ENCODE results near the gene CCDC51. TPM values are rescaled to one million over a fixed set of nuclear protein-coding genes. Genes with fewer than 3 reads are reported as not detected.

Gene CCDC51
- total and polyA plus RNA-seq, 5 donors, result 8.7 to 11.5 (median 11.2) TPM

DNA sequence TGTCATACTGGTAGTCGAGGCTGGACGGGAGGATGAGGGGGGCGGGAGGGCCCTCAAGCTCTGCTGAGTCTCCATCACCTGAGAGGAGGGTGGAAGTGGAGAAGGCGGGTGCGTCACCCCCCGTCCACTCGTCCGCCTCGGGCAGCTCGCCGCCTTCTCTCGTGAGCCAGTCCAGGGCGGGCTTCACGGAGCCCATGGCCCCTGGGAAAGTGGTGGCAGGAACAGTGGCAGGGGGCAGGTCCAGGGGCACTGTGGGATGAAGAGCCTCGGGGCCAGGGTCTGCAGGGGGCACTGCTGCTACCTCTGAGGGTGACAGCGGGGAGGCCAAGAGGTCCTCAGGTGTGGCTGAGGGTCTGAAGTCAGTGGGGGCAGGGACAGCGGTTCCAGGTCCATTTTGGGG lies 20.3 kb downstream of the CCDC51 start:
- 91% methylated on average over 17 of the region's 17 CpGs for WGBS
- no peaks in the 10 kb centered on the region for H3K4me1 ChIP-seq (ENCODE audit: control insufficient read depth, insufficient read depth, low read length)
- intact Hi-C loops (cut with DNase I), result no loop called here
- no peaks in the 10 kb centered on the region for H3K27me3 ChIP-seq (ENCODE audit: control insufficient read depth, insufficient read depth)
- DNase-seq, result peak in 2 of 3 donors; percentile 19 to 57
- no peak for ATAC-seq
- no peak overlapping the region for H3K4me3 ChIP-seq (ENCODE audit: low read length)
- no peaks in the 10 kb centered on the region for H3K9me3 ChIP-seq (ENCODE audit: control insufficient read depth, low read length)
- no peak overlapping the region for H3K27ac ChIP-seq (ENCODE audit: low read length)

DNA sequence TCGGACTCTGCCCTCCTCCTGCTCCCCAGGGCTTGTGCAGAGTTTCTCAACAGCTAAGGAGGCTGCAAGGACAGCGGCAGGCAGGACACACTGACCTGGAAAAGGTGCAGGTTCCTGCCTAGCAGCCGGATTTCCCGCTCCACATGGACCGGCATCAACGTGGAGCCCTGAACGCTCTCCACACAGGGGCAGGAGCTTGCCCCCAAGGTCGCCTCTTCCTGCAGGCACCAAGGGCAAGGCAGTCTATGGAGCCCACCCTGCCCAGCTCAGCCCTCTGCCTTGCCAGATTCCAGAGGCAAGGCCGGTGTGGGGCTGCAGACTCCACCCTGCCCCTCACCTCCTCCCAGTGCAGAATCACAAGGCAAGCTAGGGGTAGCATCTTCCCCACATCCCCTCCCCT lies 20.8 kb downstream of the CCDC51 start:
- Histone ChIP-seq H3K27ac (ENCODE audit: low read length) (no peak overlapping the region), H3K27me3 (ENCODE audit: control insufficient read depth, insufficient read depth) (no peaks in the 10 kb centered on the region), H3K4me3 (ENCODE audit: low read length) (no peak overlapping the region), H3K9me3 (ENCODE audit: control insufficient read depth, low read length) (no peaks in the 10 kb centered on the region), H3K4me1 (ENCODE audit: control insufficient read depth, insufficient read depth, low read length) (no peaks in the 10 kb centered on the region)
- ATAC-seq (no peak), DNase-seq (peak in 2 of 3 donors; percentile 12 to 35)
- 89% methylated on average over 9 of the region's 9 CpGs for WGBS
- intact Hi-C loops (cut with DNase I), result no loop called here

DNA sequence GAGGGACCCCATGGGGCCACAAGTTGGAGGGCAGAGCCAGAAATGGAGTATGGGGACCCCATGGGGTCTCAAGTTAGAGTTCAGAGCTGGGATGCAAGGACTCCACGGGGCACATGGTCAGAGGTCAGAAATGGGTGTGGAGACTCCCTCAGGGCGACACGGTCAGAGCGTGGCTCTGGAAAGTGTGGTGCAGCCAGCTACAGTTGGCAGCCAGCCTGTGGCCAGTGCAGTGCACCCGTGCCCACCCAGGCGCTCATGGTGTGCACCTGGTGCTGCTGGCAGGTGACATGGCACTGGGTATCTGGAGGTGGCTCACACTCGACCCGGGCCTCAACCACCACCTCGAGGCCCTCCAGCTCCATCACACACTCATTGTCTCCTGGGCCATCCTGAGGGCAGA lies 21.3 kb downstream of the CCDC51 start:
- Histone ChIP-seq H3K4me1 (ENCODE audit: control insufficient read depth, insufficient read depth, low read length) (no peaks in the 10 kb centered on the region), H3K4me3 (ENCODE audit: low read length) (no peak overlapping the region), H3K27ac (ENCODE audit: low read length) (no peak overlapping the region), H3K9me3 (ENCODE audit: control insufficient read depth, low read length) (no peaks in the 10 kb centered on the region), H3K27me3 (ENCODE audit: control insufficient read depth, insufficient read depth) (no peaks in the 10 kb centered on the region)
- ATAC-seq, result no peak
- 90% methylated on average over 9 of the region's 9 CpGs for WGBS
- DNase-seq, result peak in 2 of 3 donors; percentile 14 to 20
- intact Hi-C loops (cut with DNase I), result no loop called here

DNA sequence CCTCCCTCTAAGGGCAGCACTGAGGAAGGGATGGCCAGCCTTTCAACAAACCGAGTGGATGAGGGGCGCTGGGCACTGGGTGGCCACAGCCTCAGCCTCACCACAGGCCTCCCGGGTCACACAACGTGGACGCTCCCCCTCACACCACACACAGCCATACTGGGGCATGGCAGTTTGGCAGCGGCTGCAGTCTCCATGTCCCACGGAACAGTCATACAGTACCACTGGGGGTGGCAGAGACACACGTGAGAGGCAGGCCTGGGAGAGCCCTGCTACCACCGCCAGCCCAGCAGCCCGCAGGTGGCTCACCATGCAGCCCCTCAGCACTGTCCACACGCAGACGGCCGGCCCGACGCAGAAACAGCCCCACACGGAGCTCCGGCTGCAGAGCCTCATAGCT lies 21.8 kb downstream of the CCDC51 start:
- H3K4me3 ChIP-seq (ENCODE audit: low read length), result no peak overlapping the region
- WGBS, result 91% methylated on average over 17 of the region's 17 CpGs
- no peak for ATAC-seq
- intact Hi-C loops (cut with DNase I), result no loop called here
- no peaks in the 10 kb centered on the region for H3K4me1 ChIP-seq (ENCODE audit: control insufficient read depth, insufficient read depth, low read length)
- no peak overlapping the region for H3K27ac ChIP-seq (ENCODE audit: low read length)
- H3K9me3 ChIP-seq (ENCODE audit: control insufficient read depth, low read length), result no peaks in the 10 kb centered on the region
- peak in 2 of 3 donors; percentile 39 to 44 for DNase-seq
- no peaks in the 10 kb centered on the region for H3K27me3 ChIP-seq (ENCODE audit: control insufficient read depth, insufficient read depth)

DNA sequence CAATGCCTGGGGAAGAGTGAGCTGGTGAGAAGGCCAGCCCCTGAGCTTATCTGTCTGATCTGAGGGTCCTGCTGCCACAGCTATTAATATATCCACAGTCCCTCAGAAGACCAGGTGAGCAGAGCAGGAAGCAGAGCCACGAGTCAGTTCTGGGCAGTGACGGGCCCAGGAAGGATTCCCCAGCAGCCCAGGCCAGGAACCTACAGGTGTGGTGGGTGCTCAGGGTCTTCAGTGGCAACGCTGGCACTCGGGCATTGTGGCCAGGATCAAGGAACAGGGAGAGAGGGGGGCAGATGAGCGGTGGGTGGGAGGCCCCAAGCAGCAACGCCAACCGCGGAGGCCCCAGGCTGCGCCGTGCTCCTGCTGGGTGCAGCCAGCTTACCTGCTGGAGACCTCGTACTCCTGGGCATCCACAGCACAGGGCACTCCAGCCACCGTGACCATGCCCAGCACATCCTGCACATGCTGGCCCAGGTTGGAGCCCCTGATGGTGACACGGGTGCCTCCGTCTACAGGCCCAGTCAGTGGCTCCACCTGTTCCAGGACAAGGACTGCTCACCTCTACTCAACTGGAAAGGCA lies 22.3 kb downstream of the CCDC51 start:
- Histone ChIP-seq H3K9me3 (ENCODE audit: control insufficient read depth, low read length) (no peaks in the 10 kb centered on the region), H3K4me3 (ENCODE audit: low read length) (no peak overlapping the region), H3K27ac (ENCODE audit: low read length) (no peak overlapping the region), H3K4me1 (ENCODE audit: control insufficient read depth, insufficient read depth, low read length) (no peaks in the 10 kb centered on the region), H3K27me3 (ENCODE audit: control insufficient read depth, insufficient read depth) (no peaks in the 10 kb centered on the region)
- ATAC-seq, result no peak
- intact Hi-C loops (cut with DNase I), result no loop called here
- 93% methylated on average over 14 of the region's 14 CpGs for WGBS
- peak in 2 of 3 donors; percentile 40 to 50 for DNase-seq

DNA sequence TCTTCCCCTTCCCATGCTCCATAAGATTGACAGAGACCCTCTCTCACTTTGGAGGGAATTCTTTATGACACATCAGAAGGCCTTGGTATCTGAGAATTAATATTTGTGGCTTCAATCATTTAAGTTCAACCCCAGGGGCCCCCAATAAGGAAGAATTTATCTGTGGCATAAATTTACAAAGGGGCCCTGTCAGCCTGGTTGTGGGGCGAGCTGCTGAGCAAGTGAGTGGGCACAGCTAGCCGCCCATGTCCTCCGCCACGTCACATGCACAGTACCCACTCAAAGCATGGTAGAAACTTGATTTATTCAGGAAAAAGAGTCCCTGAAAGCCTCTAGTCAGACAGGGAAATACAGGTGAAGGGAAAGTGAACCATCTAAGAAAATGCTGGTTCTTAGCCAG lies 23.4 kb downstream of the CCDC51 start:
- Histone ChIP-seq H3K27me3 (ENCODE audit: control insufficient read depth, insufficient read depth) (no peaks in the 10 kb centered on the region), H3K4me3 (ENCODE audit: low read length) (no peak overlapping the region), H3K27ac (ENCODE audit: low read length) (no peak overlapping the region), H3K9me3 (ENCODE audit: control insufficient read depth, low read length) (no peaks in the 10 kb centered on the region), H3K4me1 (ENCODE audit: control insufficient read depth, insufficient read depth, low read length) (no peaks in the 10 kb centered on the region)
- intact Hi-C loops (cut with DNase I), result no loop called here
- DNase-seq (peak in 2 of 3 donors; percentile 6 to 16), ATAC-seq (no peak)
- 95% methylated on average over 4 of the region's 4 CpGs for WGBS

DNA sequence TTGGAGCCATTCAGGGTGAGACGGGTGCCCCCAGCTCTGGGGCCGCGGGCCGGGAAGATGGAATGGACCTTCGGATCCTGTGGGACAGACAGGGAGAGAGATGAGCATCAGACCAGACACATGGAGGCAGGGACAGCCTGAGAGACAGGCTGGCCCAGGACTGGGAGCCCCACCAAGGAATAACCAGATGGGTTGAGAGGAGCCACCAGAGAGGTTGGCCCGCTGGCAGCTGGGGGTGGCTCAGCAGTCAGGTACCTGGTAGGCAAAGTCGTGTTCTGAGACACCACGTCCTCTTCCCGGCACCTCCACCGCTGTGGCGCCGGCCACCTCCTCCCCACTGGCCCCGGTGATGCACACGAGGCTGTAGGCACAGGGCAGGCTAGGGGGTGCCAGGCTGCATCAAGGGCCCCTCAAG lies 23.8 kb downstream of the CCDC51 start:
- H3K27me3 ChIP-seq (ENCODE audit: control insufficient read depth, insufficient read depth), result no peaks in the 10 kb centered on the region
- intact Hi-C loops (cut with DNase I), result no loop called here
- no peaks in the 10 kb centered on the region for H3K9me3 ChIP-seq (ENCODE audit: control insufficient read depth, low read length)
- no peak overlapping the region for H3K4me3 ChIP-seq (ENCODE audit: low read length)
- H3K4me1 ChIP-seq (ENCODE audit: control insufficient read depth, insufficient read depth, low read length), result no peaks in the 10 kb centered on the region
- H3K27ac ChIP-seq (ENCODE audit: low read length), result no peak overlapping the region
- ATAC-seq, result no peak
- peak in 2 of 3 donors; percentile 10 to 41 for DNase-seq
- 93% methylated on average over 14 of the region's 14 CpGs for WGBS

DNA sequence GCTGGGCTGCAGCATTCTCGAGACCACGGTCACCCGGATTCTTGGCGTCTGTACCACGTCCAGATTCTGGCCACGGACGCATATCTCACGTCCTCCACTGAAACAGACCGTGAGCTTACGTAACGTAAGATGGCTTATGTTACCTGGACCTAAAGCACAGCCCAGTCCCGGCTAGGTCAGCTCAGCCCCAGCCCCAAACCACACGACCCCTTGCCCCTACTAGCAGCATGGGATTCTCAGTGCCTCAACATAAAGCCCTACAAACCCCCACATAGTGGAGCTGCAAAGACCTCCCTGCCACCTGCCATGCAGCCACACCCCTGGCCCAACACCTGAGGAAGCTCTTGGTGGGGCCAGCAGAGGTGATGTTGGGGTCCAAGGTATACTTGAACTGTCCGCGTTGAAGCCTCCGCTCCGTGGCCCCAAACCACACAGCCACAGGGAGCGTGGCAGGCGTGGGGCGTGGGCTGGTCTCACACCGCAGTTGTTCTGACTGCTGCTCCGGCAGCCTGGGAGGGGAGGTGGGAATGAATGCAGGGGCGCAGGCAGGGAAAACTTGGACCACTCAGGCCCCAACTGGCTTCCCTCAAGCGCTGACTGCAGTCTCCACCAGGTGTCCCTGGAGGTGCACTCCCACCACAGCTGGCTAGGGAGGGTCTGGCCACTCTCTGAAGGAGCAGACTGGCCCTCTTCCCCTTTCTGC lies 24.5 kb downstream of the CCDC51 start:
- Histone ChIP-seq H3K27me3 (ENCODE audit: control insufficient read depth, insufficient read depth) (no peaks in the 10 kb centered on the region), H3K9me3 (ENCODE audit: control insufficient read depth, low read length) (no peaks in the 10 kb centered on the region), H3K4me1 (ENCODE audit: control insufficient read depth, insufficient read depth, low read length) (no peaks in the 10 kb centered on the region), H3K27ac (ENCODE audit: low read length) (no peak overlapping the region), H3K4me3 (ENCODE audit: low read length) (no peak overlapping the region)
- intact Hi-C loops (cut with DNase I), result no loop called here
- WGBS, result 90% methylated on average over 24 of the region's 24 CpGs
- DNase-seq, result peak in 2 of 3 donors; percentile 10 to 40
- no peak for ATAC-seq

DNA sequence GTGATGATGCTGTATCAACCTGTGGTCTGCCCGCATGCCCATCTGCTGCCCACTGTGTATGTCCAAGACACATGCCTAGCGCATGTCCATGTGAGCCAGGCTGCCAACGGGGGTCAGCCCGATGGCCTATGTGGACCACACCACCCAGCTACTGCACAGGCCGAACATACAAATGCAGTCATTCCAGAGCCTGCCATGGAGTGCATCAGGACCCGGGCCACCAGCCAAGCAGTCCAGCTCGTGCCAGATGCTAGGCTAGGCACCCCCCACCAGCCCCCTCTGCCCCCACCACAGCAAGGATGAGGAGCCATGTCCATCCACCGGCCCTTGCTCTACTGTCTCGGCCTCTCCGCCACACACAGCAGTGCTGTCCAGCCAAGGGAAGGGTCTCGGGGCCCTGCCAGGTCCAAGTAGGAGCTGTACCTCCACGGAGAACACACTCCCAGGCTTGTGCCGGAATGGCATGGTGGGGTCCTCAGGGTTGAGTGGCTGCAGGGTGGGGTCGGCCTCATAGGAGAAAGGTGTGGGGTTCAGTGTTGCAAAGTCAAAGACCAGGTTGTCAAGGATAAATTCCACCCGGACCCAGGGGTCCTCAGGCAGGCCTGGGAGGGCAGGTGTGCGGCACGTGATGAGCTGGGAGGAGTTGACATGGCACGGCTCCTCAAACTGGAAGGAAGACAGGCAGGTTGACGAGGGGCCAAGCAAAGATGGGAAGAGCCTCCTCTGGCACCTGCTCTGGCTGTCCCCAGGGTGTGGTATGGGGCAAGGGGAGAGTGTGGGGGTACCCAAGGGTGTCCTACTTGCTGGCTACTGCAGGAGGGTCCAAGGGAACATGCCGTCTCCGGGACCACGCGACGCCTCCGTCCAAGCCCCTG lies 25.3 kb downstream of the CCDC51 start:
- WGBS, result 88% methylated on average over 25 of the region's 25 CpGs
- DNase-seq (peak in 2 of 3 donors; percentile 49 to 50), ATAC-seq (no peak)
- no peaks in the 10 kb centered on the region for H3K9me3 ChIP-seq (ENCODE audit: control insufficient read depth, low read length)
- no peaks in the 10 kb centered on the region for H3K4me1 ChIP-seq (ENCODE audit: control insufficient read depth, insufficient read depth, low read length)
- no peak overlapping the region for H3K4me3 ChIP-seq (ENCODE audit: low read length)
- intact Hi-C loops (cut with DNase I), result no loop called here
- no peaks in the 10 kb centered on the region for H3K27me3 ChIP-seq (ENCODE audit: control insufficient read depth, insufficient read depth)
- H3K27ac ChIP-seq (ENCODE audit: low read length), result no peak overlapping the region

DNA sequence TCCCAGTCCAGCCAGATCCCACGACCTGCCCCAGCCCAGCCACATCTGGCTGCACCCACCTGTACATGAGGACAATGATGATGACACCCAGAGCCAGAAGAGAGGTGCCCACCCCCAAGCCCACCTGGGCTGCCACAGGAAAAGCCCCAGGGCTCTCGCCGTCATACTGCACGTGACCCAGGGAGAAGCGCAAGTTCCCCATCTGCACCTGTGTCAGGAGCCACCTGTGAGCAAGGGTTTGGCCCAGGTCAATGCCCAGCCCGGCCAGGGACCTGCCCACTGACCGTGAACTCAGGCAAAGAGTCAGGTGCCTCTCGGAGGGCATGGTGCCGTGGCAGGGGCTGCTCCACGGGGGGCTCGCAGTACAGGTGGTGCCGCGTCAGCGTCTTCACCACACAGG lies 26.3 kb downstream of the CCDC51 start:
- 89% methylated on average over 14 of the region's 14 CpGs for WGBS
- intact Hi-C loops (cut with DNase I), result no loop called here
- no peaks in the 10 kb centered on the region for H3K4me1 ChIP-seq (ENCODE audit: control insufficient read depth, insufficient read depth, low read length)

DNA sequence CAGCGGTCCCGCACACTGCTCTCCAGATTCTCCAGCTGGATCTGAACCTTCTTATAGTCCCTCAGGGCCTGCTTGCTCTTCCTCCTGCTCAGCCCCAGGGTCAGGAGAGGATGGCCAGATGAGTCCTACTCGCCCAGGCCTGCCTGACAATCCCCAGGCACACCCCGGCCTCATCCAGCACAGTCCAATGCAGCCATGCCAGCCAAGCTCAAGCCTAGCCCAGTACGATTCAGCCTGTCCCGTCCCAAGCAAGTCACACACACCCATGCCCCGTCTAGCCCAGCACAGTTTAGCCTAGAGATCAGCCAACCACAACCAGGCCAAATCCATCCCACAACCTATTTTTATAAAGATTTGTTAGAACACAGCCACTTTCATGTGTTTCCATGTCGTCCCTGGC lies 26.8 kb downstream of the CCDC51 start:
- Histone ChIP-seq H3K9me3 (ENCODE audit: control insufficient read depth, low read length) (no peaks in the 10 kb centered on the region), H3K27me3 (ENCODE audit: control insufficient read depth, insufficient read depth) (no peaks in the 10 kb centered on the region), H3K4me3 (ENCODE audit: low read length) (no peak overlapping the region), H3K27ac (ENCODE audit: low read length) (no peak overlapping the region), H3K4me1 (ENCODE audit: control insufficient read depth, insufficient read depth, low read length) (no peaks in the 10 kb centered on the region)
- intact Hi-C loops (cut with DNase I), result no loop called here
- WGBS, result 89% methylated on average over 8 of the region's 8 CpGs
- no peak for ATAC-seq
- DNase-seq, result peak in 1 of 3 donors; percentile 21

More for the DNA sequence above, 26.3 kb downstream of the CCDC51 start:
- no peaks in the 10 kb centered on the region for H3K9me3 ChIP-seq (ENCODE audit: control insufficient read depth, low read length)
- no peaks in the 10 kb centered on the region for H3K27me3 ChIP-seq (ENCODE audit: control insufficient read depth, insufficient read depth)
- no peak overlapping the region for H3K4me3 ChIP-seq (ENCODE audit: low read length)
- ATAC-seq (no peak), DNase-seq (peak in 2 of 3 donors; percentile 49 to 51)
- no peak overlapping the region for H3K27ac ChIP-seq (ENCODE audit: low read length)
